ENCODE data around the gene PAFAH1B2.
A peak's percentile ranks its signal among the peaks of the same experiment; 100 is the strongest.

PAFAH1B2 gene

GRCh38 chr11:117143871-117144476 is at the start of gene PAFAH1B2:
TSS of gene PAFAH1B2 (plus strand) at chr11:117144287. CDS start at chr11:117152448, 8,161 bp downstream.
- Histone ChIP-seq H3K9me3 (ENCODE audit: control insufficient read depth, low read length) (no peaks in the 10 kb centered on the region), H3K4me3 (ENCODE audit: low read length) (peak within 1 kb of the TSS; percentile 99), H3K36me3 (ENCODE audit: control insufficient read depth, insufficient read depth, low read length) (peaks cover 6% of the 10 kb centered on the region), H3K27me3 (ENCODE audit: control insufficient read depth, insufficient read depth, low read length) (no peaks in the 10 kb centered on the region), H3K4me1 (ENCODE audit: control insufficient read depth, insufficient read depth, low read length) (peaks cover 19% of the 10 kb centered on the region), H3K9ac (ENCODE audit: low read length) (peak within 1 kb of the TSS; percentile 73)

GRCh38 chr11:117094776-117095175 is 49.3 kb upstream of the PAFAH1B2 start:
- Histone ChIP-seq H3K27me3 (ENCODE audit: control insufficient read depth, insufficient read depth, low read length) (no peaks in the 10 kb centered on the region), H3K36me3 (ENCODE audit: control insufficient read depth, insufficient read depth, low read length) (no peaks in the 10 kb centered on the region), H3K9me3 (ENCODE audit: control insufficient read depth, low read length) (no peaks in the 10 kb centered on the region), H3K4me1 (ENCODE audit: control insufficient read depth, insufficient read depth, low read length) (peaks cover 24% of the 10 kb centered on the region), H3K9ac (ENCODE audit: low read length) (no peak overlapping the region), H3K4me3 (ENCODE audit: low read length) (no peak overlapping the region)

- H3K9ac ChIP-seq (ENCODE audit: low read length), result no peak overlapping the region
- H3K4me3 ChIP-seq (ENCODE audit: low read length), result no peak overlapping the region
- H3K27me3 ChIP-seq (ENCODE audit: control insufficient read depth, insufficient read depth, low read length), result no peaks in the 10 kb centered on the region
- H3K9me3 ChIP-seq (ENCODE audit: control insufficient read depth, low read length), result no peaks in the 10 kb centered on the region
- peaks cover 24% of the 10 kb centered on the region for H3K4me1 ChIP-seq (ENCODE audit: control insufficient read depth, insufficient read depth, low read length)
- no peaks in the 10 kb centered on the region for H3K36me3 ChIP-seq (ENCODE audit: control insufficient read depth, insufficient read depth, low read length)
Observed at GRCh38 chr11:117095284-117096161, 48.6 kb upstream of the PAFAH1B2 start.

- peaks cover 24% of the 10 kb centered on the region for H3K4me1 ChIP-seq (ENCODE audit: control insufficient read depth, insufficient read depth, low read length)
- no peaks in the 10 kb centered on the region for H3K27me3 ChIP-seq (ENCODE audit: control insufficient read depth, insufficient read depth, low read length)
- no peaks in the 10 kb centered on the region for H3K36me3 ChIP-seq (ENCODE audit: control insufficient read depth, insufficient read depth, low read length)
- no peaks in the 10 kb centered on the region for H3K9me3 ChIP-seq (ENCODE audit: control insufficient read depth, low read length)
- peak overlapping the region; percentile 23 for H3K9ac ChIP-seq (ENCODE audit: low read length)
- H3K4me3 ChIP-seq (ENCODE audit: low read length), result no peak overlapping the region
Observed at GRCh38 chr11:117096201-117096991, 47.7 kb upstream of the PAFAH1B2 start.

- peak overlapping the region; percentile 82 for H3K9ac ChIP-seq (ENCODE audit: low read length)
- H3K4me1 ChIP-seq (ENCODE audit: control insufficient read depth, insufficient read depth, low read length), result peaks cover 24% of the 10 kb centered on the region
- no peaks in the 10 kb centered on the region for H3K27me3 ChIP-seq (ENCODE audit: control insufficient read depth, insufficient read depth, low read length)
- no peaks in the 10 kb centered on the region for H3K9me3 ChIP-seq (ENCODE audit: control insufficient read depth, low read length)
- no peaks in the 10 kb centered on the region for H3K36me3 ChIP-seq (ENCODE audit: control insufficient read depth, insufficient read depth, low read length)
- H3K4me3 ChIP-seq (ENCODE audit: low read length), result peak overlapping the region; percentile 61
Observed at GRCh38 chr11:117097014-117097388, 47.1 kb upstream of the PAFAH1B2 start.

- Histone ChIP-seq H3K36me3 (ENCODE audit: control insufficient read depth, insufficient read depth, low read length) (no peaks in the 10 kb centered on the region), H3K9ac (ENCODE audit: low read length) (peak overlapping the region; percentile 82), H3K4me3 (ENCODE audit: low read length) (peak overlapping the region; percentile 61), H3K9me3 (ENCODE audit: control insufficient read depth, low read length) (no peaks in the 10 kb centered on the region), H3K27me3 (ENCODE audit: control insufficient read depth, insufficient read depth, low read length) (no peaks in the 10 kb centered on the region), H3K4me1 (ENCODE audit: control insufficient read depth, insufficient read depth, low read length) (peaks cover 24% of the 10 kb centered on the region)
Observed at GRCh38 chr11:117097389-117098268, 46.5 kb upstream of the PAFAH1B2 start.

GRCh38 chr11:117098269-117099232 is 45.5 kb upstream of the PAFAH1B2 start, which contains the start of gene SIK3:
TSS of gene SIK3 (minus strand) at chr11:117098428. CDS start at chr11:117098415, 13 bp downstream.
- Histone ChIP-seq H3K27me3 (ENCODE audit: control insufficient read depth, insufficient read depth, low read length) (no peaks in the 10 kb centered on the region), H3K4me3 (ENCODE audit: low read length) (peak within 1 kb of the TSS; percentile 88), H3K9ac (ENCODE audit: low read length) (peak within 1 kb of the TSS; percentile 89), H3K36me3 (ENCODE audit: control insufficient read depth, insufficient read depth, low read length) (no peaks in the 10 kb centered on the region), H3K9me3 (ENCODE audit: control insufficient read depth, low read length) (no peaks in the 10 kb centered on the region), H3K4me1 (ENCODE audit: control insufficient read depth, insufficient read depth, low read length) (peaks cover 24% of the 10 kb centered on the region)

GRCh38 chr11:117099696-117100095 is 44.4 kb upstream of the PAFAH1B2 start:
- Histone ChIP-seq H3K27me3 (ENCODE audit: control insufficient read depth, insufficient read depth, low read length) (no peaks in the 10 kb centered on the region), H3K9ac (ENCODE audit: low read length) (no peak overlapping the region), H3K4me1 (ENCODE audit: control insufficient read depth, insufficient read depth, low read length) (peaks cover 24% of the 10 kb centered on the region), H3K9me3 (ENCODE audit: control insufficient read depth, low read length) (no peaks in the 10 kb centered on the region), H3K4me3 (ENCODE audit: low read length) (no peak overlapping the region), H3K36me3 (ENCODE audit: control insufficient read depth, insufficient read depth, low read length) (no peaks in the 10 kb centered on the region)

- Histone ChIP-seq H3K27me3 (ENCODE audit: control insufficient read depth, insufficient read depth, low read length) (no peaks in the 10 kb centered on the region), H3K36me3 (ENCODE audit: control insufficient read depth, insufficient read depth, low read length) (no peaks in the 10 kb centered on the region), H3K4me1 (ENCODE audit: control insufficient read depth, insufficient read depth, low read length) (peaks cover 19% of the 10 kb centered on the region), H3K9ac (ENCODE audit: low read length) (no peak overlapping the region), H3K9me3 (ENCODE audit: control insufficient read depth, low read length) (no peaks in the 10 kb centered on the region), H3K4me3 (ENCODE audit: low read length) (no peak overlapping the region)
Observed at GRCh38 chr11:117100556-117100955, 43.5 kb upstream of the PAFAH1B2 start.

- Histone ChIP-seq H3K9ac (ENCODE audit: low read length) (no peak overlapping the region), H3K36me3 (ENCODE audit: control insufficient read depth, insufficient read depth, low read length) (no peaks in the 10 kb centered on the region), H3K4me1 (ENCODE audit: control insufficient read depth, insufficient read depth, low read length) (no peaks in the 10 kb centered on the region), H3K27me3 (ENCODE audit: control insufficient read depth, insufficient read depth, low read length) (no peaks in the 10 kb centered on the region), H3K9me3 (ENCODE audit: control insufficient read depth, low read length) (no peaks in the 10 kb centered on the region), H3K4me3 (ENCODE audit: low read length) (no peak overlapping the region)
Observed at GRCh38 chr11:117107701-117108590, 36.1 kb upstream of the PAFAH1B2 start.

Data from mucosa of stomach (tissue), 1 donor.